Measurements from ENCODE around the gene RDH11. TPM values are rescaled to one million over a fixed set of nuclear protein-coding genes. Genes with fewer than 3 reads are reported as not detected.

RDH11 gene
- polyA plus RNA-seq, 3 donors, result 64.9 to 70.7 (median 65.4) TPM

- no peak overlapping the region for H3K27ac ChIP-seq (ENCODE audit: low read depth in 1 of 2, low read length in 2 of 2)
- H3K9me3 Mint-ChIP-seq, result peaks cover 0 to 22% (median 14%) of the 10 kb centered on the region in 7 donors
- no peaks in the 10 kb centered on the region for H3K79me2 ChIP-seq (ENCODE audit: insufficient read depth, low read length)
- DNase-seq, result no peak
- H4K20me1 ChIP-seq (ENCODE audit: insufficient read depth, low read length), result no peaks in the 10 kb centered on the region
- no peak overlapping the region for H3K9ac ChIP-seq (ENCODE audit: insufficient read depth, low read length, poor library complexity, severe bottlenecking)
- H3K4me1 Mint-ChIP-seq, result peaks cover 31% of the 10 kb centered on the region
- no peaks in the 10 kb centered on the region for H3K36me3 Mint-ChIP-seq
- no peaks in the 10 kb centered on the region for H3K27me3 ChIP-seq (ENCODE audit: control insufficient read depth in 2 of 2, insufficient read depth in 2 of 2, low read length in 2 of 2)
- intact Hi-C loops (cut with micrococcal nuclease), result loop anchor here (5.0 to 10.0 kb wide), 3 partner anchors 33 to 280 kb away; partner anchors contain the start of gene VTI1B (in 1 of the 2)
- H3K9me3 ChIP-seq (replicated peaks in 1 of 2; ENCODE audit: control insufficient read depth in 1 of 2, insufficient read depth in 1 of 2, low read length in 2 of 2), result peaks cover 4 to 9% of the 10 kb centered on the region in 2 donors
- no peak for TF ChIP-seq CTCF (IDR thresholded peaks at IDR 0.05)
- peaks cover 29 to 33% of the 10 kb centered on the region in 2 donors for H3K4me1 ChIP-seq (ENCODE audit: control insufficient read depth in 1 of 2, insufficient read depth in 2 of 2, low read length in 2 of 2)
- no peak overlapping the region for H3K4me3 ChIP-seq (replicated peaks in 1 of 3; ENCODE audit: low read depth in 2 of 3, low read length in 3 of 3)
- H3K4me3 Mint-ChIP-seq, result no peak overlapping the region
- no peak overlapping the region for H3K4me2 ChIP-seq (replicated peaks; ENCODE audit: extremely low read depth, low read length, poor library complexity, severe bottlenecking)
- 61% methylated on average over 2 of the region's 3 CpGs for WGBS (ENCODE audit: insufficient coverage)
- H2AFZ ChIP-seq (ENCODE audit: insufficient read depth, low read depth, low read length, poor library complexity, severe bottlenecking), result no peak overlapping the region
- no peaks in the 10 kb centered on the region for H3K36me3 ChIP-seq (replicated peaks in 1 of 2; ENCODE audit: control insufficient read depth in 1 of 2, insufficient read depth in 2 of 2, low read length in 2 of 2)
- H3K27me3 Mint-ChIP-seq (ENCODE audit: low read depth in 3 of 3), result peaks cover 0 to 2% (median 1%) of the 10 kb centered on the region in 3 donors
- no peak overlapping the region for H3K27ac Mint-ChIP-seq
These were observed 9.6 kb upstream of the RDH11 start for GRCh38 chr14:67705211-67705610.

- H3K4me1 Mint-ChIP-seq, result peaks cover 35% of the 10 kb centered on the region
- H3K27ac Mint-ChIP-seq, result peak overlapping the region; percentile 60 to 92 (median 79)
- Histone ChIP-seq H3K27ac (ENCODE audit: low read depth in 1 of 2, low read length in 2 of 2) (peak overlapping the region in 1 of 2 donors; percentile 27), H3K79me2 (ENCODE audit: insufficient read depth, low read length) (no peaks in the 10 kb centered on the region), H3K36me3 (replicated peaks in 1 of 2; ENCODE audit: control insufficient read depth in 1 of 2, insufficient read depth in 2 of 2, low read length in 2 of 2) (no peaks in the 10 kb centered on the region), H3K9ac (ENCODE audit: insufficient read depth, low read length, poor library complexity, severe bottlenecking) (no peak overlapping the region), H3K4me1 (ENCODE audit: control insufficient read depth in 1 of 2, insufficient read depth in 2 of 2, low read length in 2 of 2) (peaks cover 31 to 39% of the 10 kb centered on the region in 2 donors), H2AFZ (ENCODE audit: insufficient read depth, low read depth, low read length, poor library complexity, severe bottlenecking) (peak overlapping the region; percentile 41), H3K27me3 (ENCODE audit: control insufficient read depth in 2 of 2, insufficient read depth in 2 of 2, low read length in 2 of 2) (no peaks in the 10 kb centered on the region), H3K4me3 (replicated peaks in 1 of 3; ENCODE audit: low read depth in 2 of 3, low read length in 3 of 3) (peak overlapping the region in 2 of 3 experiments; percentile 30 to 55), H4K20me1 (ENCODE audit: insufficient read depth, low read length) (no peaks in the 10 kb centered on the region), H3K4me2 (replicated peaks; ENCODE audit: extremely low read depth, low read length, poor library complexity, severe bottlenecking) (peak overlapping the region; percentile 74), H3K9me3 (replicated peaks in 1 of 2; ENCODE audit: control insufficient read depth in 1 of 2, insufficient read depth in 1 of 2, low read length in 2 of 2) (peaks cover 0 to 2% of the 10 kb centered on the region in 2 donors)
- DNase-seq, result peak; percentile 58 to 72 (median 69)
- H3K36me3 Mint-ChIP-seq, result no peaks in the 10 kb centered on the region
- intact Hi-C loops (cut with micrococcal nuclease), result loop anchor here (1.0 to 10.0 kb wide), 7 partner anchors 32 to 1053 kb away; partner anchors contain the start of genes ARG2 (in 1 of the 2) and VTI1B (in 1 of the 2)
- peak overlapping the region in 1 of 2 donors; percentile 78 for H3K4me3 Mint-ChIP-seq
- peak; percentile 85 for TF ChIP-seq CTCF (IDR thresholded peaks at IDR 0.05)
- WGBS (ENCODE audit: insufficient coverage), result 0% methylated on average over 1 of the region's 3 CpGs
- peaks cover 0 to 4% (median 2%) of the 10 kb centered on the region in 3 donors for H3K27me3 Mint-ChIP-seq (ENCODE audit: low read depth in 3 of 3)
- peaks cover 0 to 18% (median 11%) of the 10 kb centered on the region in 7 donors for H3K9me3 Mint-ChIP-seq
These were observed 9.0 kb upstream of the RDH11 start for GRCh38 chr14:67704484-67705089.
